Ishikawa (cell line): Measurements from ENCODE around the gene SIGLEC6.

Experiments used
- EGR1 ChIP-seq: IDR thresholded peaks from 2 replicates; pipeline ENCODE4 v1.6.1; 2012
- MAX ChIP-seq: IDR thresholded peaks from 2 replicates; pipeline ENCODE4 v1.6.1; 2012
- RAD21 ChIP-seq: IDR thresholded peaks from 2 replicates; pipeline ENCODE4 v1.6.1; 2012; ENCODE audit warnings: low read depth
- USF1 ChIP-seq: IDR thresholded peaks from 2 replicates; pipeline ENCODE4 v1.6.1; 2012

- TF ChIP-seq USF1: no peak
- TF ChIP-seq MAX: no peak
- TF ChIP-seq EGR1: no peak
- TF ChIP-seq RAD21: no peak
Measured at GRCh38 chr19:51550848-51551672, 19.6 kb upstream of the SIGLEC6 start.
